CD14-positive monocyte (primary cell): ENCODE measurements around the gene CTXN1. TPM values are rescaled to one million over a fixed set of nuclear protein-coding genes. Genes with fewer than 3 reads are reported as not detected.

ENCODE experiments used
- DNase-seq, 3 donors: peaks; one replicate each; pipeline ENCODE4 v3.0.0-alpha.2; 2011 to 2022
- H2AFZ ChIP-seq: 2 replicates; pipeline ENCODE4 v1.6.0; 2012; ENCODE audit warnings: mild to moderate bottlenecking, low read depth, low read length, inconsistent platforms; ENCODE audit not compliant: insufficient read depth, poor library complexity, severe bottlenecking
- H3K27ac ChIP-seq, 2 donors: 1 replicate in 1 of 2; 2 replicates in 1 of 2; pipeline ENCODE4 v1.5.1; 2012 to 2013; ENCODE audit warnings: low read length in 2 of 2, control low read depth in 1 of 2, inconsistent platforms in 1 of 2, low read depth in 1 of 2, mild to moderate bottlenecking in 1 of 2
- H3K27me3 ChIP-seq, 2 donors: one replicate each; pipeline versions ENCODE4 v1.6.0 to v1.6.1; 2011 to 2013; ENCODE audit warnings: low read length in 2 of 2; ENCODE audit not compliant: control insufficient read depth in 2 of 2, insufficient read depth in 2 of 2
- H3K36me3 ChIP-seq, 2 donors: replicated peaks in 1 of 2; 1 replicate in 1 of 2; 2 replicates in 1 of 2; pipeline versions ENCODE4 v1.5.1 to v1.6.1; 2012 to 2013; ENCODE audit warnings: low read length in 2 of 2, control low read depth in 1 of 2, inconsistent platforms in 1 of 2, mild to moderate bottlenecking in 1 of 2; ENCODE audit not compliant: insufficient read depth in 2 of 2, control insufficient read depth in 1 of 2
- H3K4me1 ChIP-seq, 2 donors: 1 replicate in 1 of 2; 2 replicates in 1 of 2; pipeline versions ENCODE4 v1.5.1 to v1.6.1; 2012 to 2013; ENCODE audit warnings: low read length in 2 of 2, control low read depth in 1 of 2, inconsistent platforms in 1 of 2, mild to moderate bottlenecking in 1 of 2, moderate library complexity in 1 of 2; ENCODE audit not compliant: insufficient read depth in 2 of 2, control insufficient read depth in 1 of 2
- H3K4me2 ChIP-seq: replicated peaks from 2 replicates; pipeline ENCODE3; 2012; ENCODE audit warnings: low read length, moderate library complexity, mild to moderate bottlenecking; ENCODE audit not compliant: poor library complexity, severe bottlenecking; ENCODE audit errors: extremely low read depth
- H3K4me3 ChIP-seq, 3 experiments: fragments of 200-600 bp in 1 of 3; sonication (generic) in 1 of 3; replicated peaks in 1 of 3; 1 replicate in 2 of 3; 2 replicates in 1 of 3; pipeline ENCODE4 v1.5.1; 2011 to 2013; ENCODE audit warnings: low read length in 3 of 3, mild to moderate bottlenecking in 3 of 3, control low read depth in 2 of 3, low read depth in 2 of 3, inconsistent platforms in 1 of 3, moderate library complexity in 1 of 3
- H3K79me2 ChIP-seq: 2 replicates; pipeline ENCODE4 v1.6.0; 2012; ENCODE audit warnings: mild to moderate bottlenecking, control low read depth, inconsistent platforms, low read length, moderate library complexity; ENCODE audit not compliant: insufficient read depth
- H3K9ac ChIP-seq: 2 replicates; pipeline ENCODE4 v1.6.0; 2017; ENCODE audit warnings: low read length, mild to moderate bottlenecking; ENCODE audit not compliant: insufficient read depth, poor library complexity, severe bottlenecking
- H3K9me3 ChIP-seq, 2 donors: replicated peaks in 1 of 2; 1 replicate in 1 of 2; 2 replicates in 1 of 2; pipeline versions ENCODE4 v1.5.1 to v1.6.1; 2012 to 2013; ENCODE audit warnings: low read length in 2 of 2, control low read depth in 1 of 2; ENCODE audit not compliant: control insufficient read depth in 1 of 2, insufficient read depth in 1 of 2
- H4K20me1 ChIP-seq: 2 replicates; pipeline ENCODE4 v1.6.0; 2012; ENCODE audit warnings: mild to moderate bottlenecking, low read length, control low read depth, moderate library complexity; ENCODE audit not compliant: insufficient read depth
- H3K27ac Mint-ChIP-seq, 7 donors: one replicate each; pipeline ENCODE4 v1.8.0; 2020; ENCODE audit warnings: mild to moderate bottlenecking in 7 of 7, mixed read lengths in 7 of 7, moderate library complexity in 6 of 7, inconsistent platforms in 2 of 7
- H3K27me3 Mint-ChIP-seq, 3 donors: one replicate each; pipeline ENCODE4 v1.8.0; 2021 to 2022; ENCODE audit warnings: low read depth in 3 of 3, mild to moderate bottlenecking in 3 of 3, mixed read lengths in 3 of 3, moderate library complexity in 3 of 3, inconsistent platforms in 1 of 3
- H3K36me3 Mint-ChIP-seq, 2 donors: one replicate each; pipeline ENCODE4 v1.8.0; 2020; ENCODE audit warnings: mixed read lengths in 2 of 2, inconsistent platforms in 1 of 2, mild to moderate bottlenecking in 1 of 2
- H3K4me1 Mint-ChIP-seq: one replicate; pipeline ENCODE4 v1.8.0; 2020; ENCODE audit warnings: mild to moderate bottlenecking, mixed read lengths
- H3K4me3 Mint-ChIP-seq, 2 donors: one replicate each; pipeline ENCODE4 v1.8.0; 2020; ENCODE audit warnings: mild to moderate bottlenecking in 2 of 2, mixed read lengths in 2 of 2, moderate library complexity in 1 of 2
- H3K9me3 Mint-ChIP-seq, 7 donors: one replicate each; pipeline ENCODE4 v1.8.0; 2020 to 2022; ENCODE audit warnings: mixed read lengths in 7 of 7, mild to moderate bottlenecking in 6 of 7, moderate library complexity in 6 of 7, inconsistent platforms in 2 of 7
- CTCF ChIP-seq: fragments of 200-600 bp; IDR thresholded peaks from one replicate; pipeline ENCODE4 v1.8.0; 2022; ENCODE audit warnings: antibody characterized with exemption, mild to moderate bottlenecking
- WGBS: methylation state at CpG from one replicate; pipeline ENCODE4 v1.1.5; 2013; ENCODE audit warnings: missing lambda C conversion rate; ENCODE audit not compliant: insufficient coverage; 5-methylcytosine and 5-hydroxymethylcytosine counted together
- intact Hi-C, 2 donors: fragments of 100-400 bp; cut with micrococcal nuclease; formaldehyde crosslinking; loops; one replicate each; pipeline versions ENCODE4 v1.15.0 to v1.15.1; 2023
- polyA plus RNA-seq, 3 donors: library from polyadenylated mRNA; depleted of rRNA in 1 of 3; unstranded in 2 of 3; stranded (reverse) in 1 of 3; fragments of 300-500 nt in 2 of 3; fragments of >200 nt in 1 of 3; fragmentation: Illumina TruSeq in 2 of 3; gene quantifications; 1 replicate in 2 of 3; 2 replicates in 1 of 3; pipeline ENCODE4 v1.2.3, GENCODE V29; 2012 to 2021

The CTXN1 gene
- polyA plus RNA-seq, 3 donors, result not detected

- no peaks in the 10 kb centered on the region for H3K36me3 ChIP-seq
- H3K9ac ChIP-seq, result no peak overlapping the region
- Mint-ChIP-seq H3K4me1 (peaks cover 19% of the 10 kb centered on the region), H3K27me3 (peaks cover 0 to 1% (median 1%) of the 10 kb centered on the region in 3 donors), H3K27ac (no peak overlapping the region), H3K36me3 (no peaks in the 10 kb centered on the region), H3K9me3 (peaks cover 0 to 1% (median 0%) of the 10 kb centered on the region in 7 donors), H3K4me3 (no peak overlapping the region)
- no peak for DNase-seq
- H4K20me1 ChIP-seq, result no peaks in the 10 kb centered on the region
- no peak overlapping the region for H3K4me2 ChIP-seq
- no peaks in the 10 kb centered on the region for H3K27me3 ChIP-seq
- WGBS, result 100% methylated on average over 2 of the region's 4 CpGs
- H3K79me2 ChIP-seq, result peaks cover 2% of the 10 kb centered on the region
- peaks cover 6 to 24% of the 10 kb centered on the region in 2 donors for H3K4me1 ChIP-seq
- no peak for TF ChIP-seq CTCF
- H3K9me3 ChIP-seq, result no peaks in the 10 kb centered on the region
- no peak overlapping the region for H2AFZ ChIP-seq
- H3K4me3 ChIP-seq, result no peak overlapping the region
- H3K27ac ChIP-seq, result no peak overlapping the region
- intact Hi-C loops, result loop anchor here (5.0 to 10.0 kb wide), 2 partner anchors 54 to 307 kb away; no protein-coding TSS in a partner anchor
These were observed 22.0 kb upstream of the CTXN1 start for GRCh38 chr19:7947939-7948338.

- 8% methylated on average over 12 of the region's 18 CpGs for WGBS
- peak overlapping the region; percentile 66 to 91 for H3K27ac ChIP-seq
- intact Hi-C loops, result loop anchor here (2.0 to 10.0 kb wide), 2 partner anchors 59 to 311 kb away; no protein-coding TSS in a partner anchor
- peak overlapping the region; percentile 89 for H3K9ac ChIP-seq
- H3K79me2 ChIP-seq, result peaks cover 23% of the 10 kb centered on the region
- TF ChIP-seq CTCF, result peak; percentile 94
- Mint-ChIP-seq H3K4me3 (peak overlapping the region; percentile 87 to 92), H3K36me3 (peaks cover 10 to 18% of the 10 kb centered on the region in 2 donors), H3K27ac (peak overlapping the region; percentile 94 to 98 (median 97)), H3K27me3 (peaks cover 0 to 3% (median 0%) of the 10 kb centered on the region in 3 donors), H3K9me3 (peaks cover 0 to 2% (median 0%) of the 10 kb centered on the region in 7 donors), H3K4me1 (peaks cover 18% of the 10 kb centered on the region)
- H3K9me3 ChIP-seq, result no peaks in the 10 kb centered on the region
- peaks cover 8 to 21% of the 10 kb centered on the region in 2 donors for H3K4me1 ChIP-seq
- H4K20me1 ChIP-seq, result no peaks in the 10 kb centered on the region
- H3K27me3 ChIP-seq, result no peaks in the 10 kb centered on the region
- H3K4me3 ChIP-seq, result peak overlapping the region; percentile 44 to 84 (median 48)
- peak overlapping the region; percentile 93 for H2AFZ ChIP-seq
- peaks cover 14 to 16% of the 10 kb centered on the region in 2 donors for H3K36me3 ChIP-seq
- peak; percentile 84 to 85 (median 84) for DNase-seq
- H3K4me2 ChIP-seq, result peak overlapping the region; percentile 76
These were observed 18.3 kb upstream of the CTXN1 start for GRCh38 chr19:7944177-7944761.
